ENCODE measurements around the gene RAB11FIP4. TPM values are rescaled to one million over a fixed set of nuclear protein-coding genes. Genes with fewer than 3 reads are reported as not detected.

The RAB11FIP4 gene
- total RNA-seq, 4 donors from 2014 or later, result 41.0 to 173 (median 53.7) TPM

- peaks cover 0 to 4% (median 1%) of the 10 kb centered on the region in 4 donors for H3K4me1 ChIP-seq
- no peak overlapping the region for H3K27ac ChIP-seq
- no peaks in the 10 kb centered on the region for H3K36me3 ChIP-seq
- TF ChIP-seq POLR2AphosphoS5 (IDR thresholded peaks at IDR 0.05), result no peak
- TF ChIP-seq EP300 (IDR thresholded peaks at IDR 0.05; ENCODE audit: low read depth), result no peak
- no peak for TF ChIP-seq POLR2A (IDR thresholded peaks at IDR 0.05)
- TF ChIP-seq CTCF (IDR thresholded peaks at IDR 0.05), result no peak
- in situ Hi-C loops (cut with MboI; ENCODE audit: low pct_ligation_motif_present in 1 of 4, low pct_unique_long_range_greater_than_20kb in 1 of 4, low sequenced_read_pairs in 3 of 4) (loop anchor here in 2 of 4 donors (25.0 kb wide), 1 partner anchor 410 kb away; no protein-coding TSS in a partner anchor), intact Hi-C loops (cut with DNase I; ENCODE audit: low total_unique reads) (no loop called here)
- DNase-seq, result no peak
- no peak overlapping the region for H3K4me3 ChIP-seq
- WGBS, 2 donors (ENCODE audit: low coverage in 1 of 2), result 88% methylated on average over 4 of the region's 4 CpGs; no CpG with 5 or more reads in 1 of the 2 donors
- H3K9me3 ChIP-seq, result no peaks in the 10 kb centered on the region
- peaks cover 4% of the 10 kb centered on the region for H3K27me3 ChIP-seq
Observed at GRCh38 chr17:31427684-31428083, 36.2 kb downstream of the RAB11FIP4 start.

DNA sequence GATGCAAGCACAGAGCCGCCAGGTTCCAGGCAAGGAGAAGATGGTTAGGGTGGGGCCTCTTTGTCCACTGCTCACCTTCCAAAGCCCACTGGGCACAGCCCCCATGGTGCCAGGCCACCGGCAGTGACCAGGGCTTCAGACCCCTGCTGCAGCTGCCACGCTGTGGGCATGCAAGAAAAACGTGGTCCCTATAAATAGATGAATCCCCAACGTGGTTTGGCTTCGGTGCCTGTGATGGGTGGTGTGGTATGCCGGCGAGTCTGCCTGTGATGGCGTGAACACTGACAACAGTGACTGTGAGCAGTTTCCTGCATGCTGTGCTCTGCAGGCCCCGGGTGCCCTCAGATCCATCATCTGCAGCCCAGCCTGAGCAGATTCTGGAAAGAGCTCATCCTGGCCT, 36.6 kb downstream of the RAB11FIP4 start:
- Histone ChIP-seq H3K27ac (no peak overlapping the region), H3K4me1 (peaks cover 0 to 4% (median 1%) of the 10 kb centered on the region in 4 donors), H3K27me3 (peaks cover 4% of the 10 kb centered on the region), H3K4me3 (no peak overlapping the region), H3K9me3 (no peaks in the 10 kb centered on the region), H3K36me3 (no peaks in the 10 kb centered on the region)
- intact Hi-C loops (cut with DNase I; ENCODE audit: low total_unique reads), result no loop called here
- in situ Hi-C loops (cut with MboI; ENCODE audit: low pct_ligation_motif_present in 1 of 4, low pct_unique_long_range_greater_than_20kb in 1 of 4, low sequenced_read_pairs in 3 of 4), result loop anchor here in 2 of 4 donors (25.0 kb wide), 1 partner anchor 409 kb away; no protein-coding TSS in a partner anchor
- TF ChIP-seq POLR2AphosphoS5 (IDR thresholded peaks at IDR 0.05), result no peak
- TF ChIP-seq POLR2A (IDR thresholded peaks at IDR 0.05), result no peak
- TF ChIP-seq EP300 (IDR thresholded peaks at IDR 0.05; ENCODE audit: low read depth), result no peak
- no peak for TF ChIP-seq CTCF (IDR thresholded peaks at IDR 0.05)
- no peak for DNase-seq
- WGBS, 2 donors (ENCODE audit: low coverage in 1 of 2), result 67% methylated on average over 10 of the region's 10 CpGs; no CpG with 5 or more reads in 1 of the 2 donors

GRCh38 chr17:31428512-31428911, 37.0 kb downstream of the RAB11FIP4 start:
- in situ Hi-C loops (cut with MboI; ENCODE audit: low pct_ligation_motif_present in 1 of 4, low pct_unique_long_range_greater_than_20kb in 1 of 4, low sequenced_read_pairs in 3 of 4) (loop anchor here in 2 of 4 donors (25.0 kb wide), 1 partner anchor 409 kb away; no protein-coding TSS in a partner anchor), intact Hi-C loops (cut with DNase I; ENCODE audit: low total_unique reads) (no loop called here)
- Histone ChIP-seq H3K36me3 (no peaks in the 10 kb centered on the region), H3K27ac (no peak overlapping the region), H3K9me3 (no peaks in the 10 kb centered on the region), H3K4me3 (no peak overlapping the region), H3K27me3 (peaks cover 4% of the 10 kb centered on the region), H3K4me1 (peaks cover 0 to 4% (median 1%) of the 10 kb centered on the region in 4 donors)
- WGBS, 2 donors (ENCODE audit: low coverage in 1 of 2), result 94% methylated on average over 4 of the region's 4 CpGs; no CpG with 5 or more reads in 1 of the 2 donors
- DNase-seq, result no peak
- TF ChIP-seq POLR2A (IDR thresholded peaks at IDR 0.05), result no peak
- TF ChIP-seq EP300 (IDR thresholded peaks at IDR 0.05; ENCODE audit: low read depth), result no peak
- no peak for TF ChIP-seq CTCF (IDR thresholded peaks at IDR 0.05)
- TF ChIP-seq POLR2AphosphoS5 (IDR thresholded peaks at IDR 0.05), result no peak

GRCh38 chr17:31431098-31431851, 39.8 kb downstream of the RAB11FIP4 start:
- Histone ChIP-seq H3K27ac (no peak overlapping the region), H3K27me3 (peaks cover 4% of the 10 kb centered on the region), H3K4me1 (peaks cover 0 to 4% (median 0%) of the 10 kb centered on the region in 4 donors), H3K36me3 (no peaks in the 10 kb centered on the region), H3K9me3 (no peaks in the 10 kb centered on the region), H3K4me3 (no peak overlapping the region)
- intact Hi-C loops (cut with DNase I; ENCODE audit: low total_unique reads) (no loop called here), in situ Hi-C loops (cut with MboI; ENCODE audit: low pct_ligation_motif_present in 1 of 4, low pct_unique_long_range_greater_than_20kb in 1 of 4, low sequenced_read_pairs in 3 of 4) (loop anchor here (5.0 to 25.0 kb wide), 3 partner anchors 96 to 414 kb away; no protein-coding TSS in a partner anchor)
- no peak for DNase-seq
- no peak for TF ChIP-seq POLR2A (IDR thresholded peaks at IDR 0.05)
- no peak for TF ChIP-seq CTCF (IDR thresholded peaks at IDR 0.05)
- TF ChIP-seq EP300 (IDR thresholded peaks at IDR 0.05; ENCODE audit: low read depth), result no peak
- no peak for TF ChIP-seq POLR2AphosphoS5 (IDR thresholded peaks at IDR 0.05)
- 38 to 57% methylated on average over 3 to 12 of the region's 12 CpGs for WGBS, 2 donors (ENCODE audit: low coverage in 1 of 2)

Measured in transverse colon (tissue), 4 donors.